ENCODE data around the gene AK2. TPM values are rescaled to one million over a fixed set of nuclear protein-coding genes. Genes with fewer than 3 reads are reported as not detected.

AK2 gene
- 52.7 TPM for total RNA-seq (ENCODE audit: unreplicated experiment)
- long read RNA-seq, transcript AK2-201 (6 exons, 1,021 nt), result major isoform, 19 of 29 reads
- long read RNA-seq, transcript AK2-202 (7 exons, 3,586 nt), result minor isoform, 6 of 29 reads
- long read RNA-seq, partial matches to known transcripts, result 0 of 29 reads
- long read RNA-seq, other reads (novel, unspliced or antisense), result 2 of 29 reads

DNA sequence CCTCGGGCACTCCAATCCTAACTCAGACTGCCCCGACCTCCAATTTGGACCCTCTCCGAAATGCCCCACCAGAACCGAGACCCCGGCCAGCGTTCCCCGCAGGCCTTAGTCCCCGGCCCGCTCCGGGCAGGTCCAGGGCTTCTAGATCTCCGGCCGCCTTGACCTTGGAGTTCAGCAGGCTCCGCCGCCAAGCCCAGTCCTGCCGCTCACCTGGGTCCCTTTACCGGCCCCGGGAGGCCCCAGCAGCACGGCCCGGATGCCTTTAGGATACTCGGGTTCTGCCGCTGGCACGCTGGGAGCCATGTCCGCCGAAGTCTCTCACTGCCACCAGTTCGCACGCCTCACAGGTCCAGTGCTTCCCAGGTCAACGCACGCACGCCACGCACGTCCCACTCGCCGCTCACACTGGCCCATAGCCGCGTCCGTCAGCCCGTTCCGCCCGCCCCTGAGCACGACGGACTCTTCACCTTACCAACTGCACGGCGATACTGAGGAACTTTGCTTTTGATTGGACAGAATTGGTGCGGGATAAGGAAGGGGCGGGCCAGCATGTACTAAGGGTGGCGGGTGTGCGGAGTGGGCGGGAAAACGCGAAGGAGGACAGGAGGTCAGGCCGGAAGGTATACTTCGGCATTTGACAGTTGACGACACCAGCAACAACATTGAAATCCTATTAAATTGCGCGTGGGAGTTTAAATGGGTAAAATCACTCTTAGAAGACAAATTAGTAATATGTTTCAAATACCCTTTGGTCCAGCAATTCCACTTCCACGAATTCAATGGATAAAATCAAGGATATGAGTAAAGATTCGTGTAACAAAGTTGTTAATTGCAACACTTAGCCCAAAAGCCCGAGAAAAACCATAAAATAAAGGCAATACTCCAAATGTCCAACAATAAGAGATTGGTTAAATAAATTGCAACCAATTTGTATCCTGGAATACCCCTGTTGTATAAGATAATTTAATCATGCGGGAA is at the start of gene AK2:
TSS of gene AK2 (minus strand) at position 358 of the 978 bp plus-strand sequence. CDS start at position 303, 55 bp downstream.
- Mint-ChIP-seq H3K27me3 (ENCODE audit: unreplicated experiment) (peaks cover 3% of the 10 kb centered on the region), H3K4me1 (ENCODE audit: low read depth, unreplicated experiment) (peaks cover 6% of the 10 kb centered on the region), H3K9me3 (ENCODE audit: unreplicated experiment) (peaks cover 1% of the 10 kb centered on the region), H3K4me3 (ENCODE audit: unreplicated experiment) (peak within 1 kb of the TSS; percentile 92), H3K27ac (ENCODE audit: unreplicated experiment) (no peak within 1 kb of the TSS), H3K36me3 (ENCODE audit: unreplicated experiment) (no peaks in the 10 kb centered on the region)
- peak; percentile 94 for DNase-seq
- TF ChIP-seq, protein P1, sequence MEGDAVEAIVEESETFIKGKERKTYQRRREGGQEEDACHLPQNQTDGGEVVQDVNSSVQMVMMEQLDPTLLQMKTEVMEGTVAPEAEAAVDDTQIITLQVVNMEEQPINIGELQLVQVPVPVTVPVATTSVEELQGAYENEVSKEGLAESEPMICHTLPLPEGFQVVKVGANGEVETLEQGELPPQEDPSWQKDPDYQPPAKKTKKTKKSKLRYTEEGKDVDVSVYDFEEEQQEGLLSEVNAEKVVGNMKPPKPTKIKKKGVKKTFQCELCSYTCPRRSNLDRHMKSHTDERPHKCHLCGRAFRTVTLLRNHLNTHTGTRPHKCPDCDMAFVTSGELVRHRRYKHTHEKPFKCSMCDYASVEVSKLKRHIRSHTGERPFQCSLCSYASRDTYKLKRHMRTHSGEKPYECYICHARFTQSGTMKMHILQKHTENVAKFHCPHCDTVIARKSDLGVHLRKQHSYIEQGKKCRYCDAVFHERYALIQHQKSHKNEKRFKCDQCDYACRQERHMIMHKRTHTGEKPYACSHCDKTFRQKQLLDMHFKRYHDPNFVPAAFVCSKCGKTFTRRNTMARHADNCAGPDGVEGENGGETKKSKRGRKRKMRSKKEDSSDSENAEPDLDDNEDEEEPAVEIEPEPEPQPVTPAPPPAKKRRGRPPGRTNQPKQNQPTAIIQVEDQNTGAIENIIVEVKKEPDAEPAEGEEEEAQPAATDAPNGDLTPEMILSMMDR (IDR thresholded peaks at IDR 0.05; ENCODE audit: partially characterized antibody, unreplicated experiment), result no peak

DNA sequence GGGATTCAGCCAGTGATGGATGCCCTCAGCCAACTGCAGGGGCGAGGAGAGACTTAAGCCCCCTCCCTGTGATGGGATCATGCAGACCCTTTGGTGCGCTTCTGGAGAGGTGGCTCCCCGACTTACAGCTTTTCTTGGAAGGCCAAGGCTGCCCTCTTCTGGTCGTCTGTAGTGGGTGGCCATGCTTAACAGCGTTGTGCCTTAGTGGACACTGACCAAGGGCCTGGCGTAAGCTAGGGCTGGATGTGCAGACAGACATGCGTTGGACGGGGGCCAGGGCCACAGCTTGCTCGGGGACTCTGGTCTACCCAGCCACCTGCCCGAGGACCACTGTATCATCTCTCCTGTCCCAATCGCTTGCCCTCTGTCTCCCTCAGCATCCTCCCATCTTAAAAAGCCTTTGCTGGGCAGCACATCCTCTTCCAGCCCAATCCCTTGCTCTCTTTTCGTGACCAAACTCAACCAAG is 49.7 kb upstream of the AK2 start:
- Mint-ChIP-seq H3K4me1 (ENCODE audit: low read depth, unreplicated experiment) (peaks cover 9% of the 10 kb centered on the region), H3K4me3 (ENCODE audit: unreplicated experiment) (peak overlapping the region; percentile 50), H3K27ac (ENCODE audit: unreplicated experiment) (peak overlapping the region; percentile 23), H3K36me3 (ENCODE audit: unreplicated experiment) (no peaks in the 10 kb centered on the region), H3K27me3 (ENCODE audit: unreplicated experiment) (peaks cover 8% of the 10 kb centered on the region), H3K9me3 (ENCODE audit: unreplicated experiment) (peaks cover 6% of the 10 kb centered on the region)
- TF ChIP-seq, protein P1 (IDR thresholded peaks at IDR 0.05; ENCODE audit: partially characterized antibody, unreplicated experiment), result peak; percentile 62
- peak; percentile 80 for DNase-seq

DNA sequence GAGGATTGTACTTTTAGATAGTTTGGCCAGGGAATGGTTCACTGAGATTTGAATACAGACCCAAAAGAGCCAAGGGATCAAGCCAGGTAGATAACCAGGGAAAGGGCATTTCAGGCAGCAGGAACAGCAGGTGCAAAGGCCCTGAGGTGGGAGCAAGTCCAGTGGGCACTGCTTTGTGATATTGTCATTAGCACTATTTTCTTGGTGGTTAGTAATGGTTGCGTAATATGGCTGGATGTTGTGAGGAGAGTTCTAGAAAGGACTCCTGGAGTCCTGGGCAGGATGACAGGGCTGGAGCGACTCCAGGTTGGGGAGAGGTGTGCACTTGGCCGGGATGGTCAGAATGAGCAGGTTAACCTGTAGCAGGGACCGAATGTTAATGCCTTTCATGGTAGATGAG is 48.6 kb upstream of the AK2 start:
- DNase-seq, result no peak
- H3K27me3 Mint-ChIP-seq (ENCODE audit: unreplicated experiment), result peaks cover 8% of the 10 kb centered on the region

DNA sequence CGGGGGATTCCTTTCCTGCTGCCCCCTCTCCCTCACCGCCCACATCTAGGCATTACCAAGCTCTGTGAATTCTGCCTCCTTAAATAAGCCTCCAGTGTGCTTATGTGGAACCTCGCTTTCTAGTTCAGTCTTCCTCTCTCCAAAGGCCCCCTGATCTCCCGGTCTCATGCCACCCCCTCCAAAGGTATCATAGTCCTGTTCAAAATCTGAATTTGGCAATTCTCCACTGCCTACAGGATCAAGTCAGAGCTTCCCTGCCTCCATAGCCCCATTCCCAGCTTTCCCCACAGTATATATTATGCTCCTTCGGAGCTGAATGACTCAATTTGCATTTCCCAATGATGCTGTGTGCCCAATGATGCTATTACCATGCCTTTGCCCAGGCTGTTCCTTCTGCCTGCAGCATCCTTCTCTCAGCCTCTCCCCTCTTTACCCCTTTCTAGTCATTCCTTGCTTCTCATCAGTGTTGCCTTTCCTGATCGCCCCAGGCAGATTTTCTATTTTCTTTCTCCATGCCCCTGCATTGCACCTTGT is 46.0 kb upstream of the AK2 start:
- Mint-ChIP-seq H3K9me3 (ENCODE audit: unreplicated experiment) (peaks cover 6% of the 10 kb centered on the region), H3K27me3 (ENCODE audit: unreplicated experiment) (peaks cover 8% of the 10 kb centered on the region), H3K27ac (ENCODE audit: unreplicated experiment) (no peak overlapping the region), H3K36me3 (ENCODE audit: unreplicated experiment) (no peaks in the 10 kb centered on the region), H3K4me3 (ENCODE audit: unreplicated experiment) (peak overlapping the region; percentile 31), H3K4me1 (ENCODE audit: low read depth, unreplicated experiment) (peaks cover 9% of the 10 kb centered on the region)
- no peak for DNase-seq
- TF ChIP-seq, protein P1 (IDR thresholded peaks at IDR 0.05; ENCODE audit: partially characterized antibody, unreplicated experiment), result no peak

More for the DNA sequence above, 48.6 kb upstream of the AK2 start:
- peaks cover 6% of the 10 kb centered on the region for H3K9me3 Mint-ChIP-seq (ENCODE audit: unreplicated experiment)
- H3K4me1 Mint-ChIP-seq (ENCODE audit: low read depth, unreplicated experiment), result peaks cover 9% of the 10 kb centered on the region
- H3K36me3 Mint-ChIP-seq (ENCODE audit: unreplicated experiment), result no peaks in the 10 kb centered on the region
- no peak overlapping the region for H3K4me3 Mint-ChIP-seq (ENCODE audit: unreplicated experiment)
- H3K27ac Mint-ChIP-seq (ENCODE audit: unreplicated experiment), result no peak overlapping the region
- TF ChIP-seq, protein P1 (IDR thresholded peaks at IDR 0.05; ENCODE audit: partially characterized antibody, unreplicated experiment), result no peak
